Mesenchymal stem cell (in vitro differentiated cells and primary cell): ENCODE data around the gene MOV10L1.

ENCODE experiments used
- DNase-seq: peaks from one replicate; pipeline ENCODE4 v3.0.0-alpha.2; 2013
- H2AFZ ChIP-seq: one replicate; pipeline ENCODE4 v1.6.1; 2013; ENCODE audit warnings: low read depth, mild to moderate bottlenecking, control low read depth, inconsistent platforms, low read length, moderate library complexity
- H2AK5ac ChIP-seq: 2 replicates; pipeline ENCODE4 v1.6.1; 2013; ENCODE audit warnings: low read length, moderate library complexity, mild to moderate bottlenecking, inconsistent platforms; ENCODE audit not compliant: severe bottlenecking
- H2BK120ac ChIP-seq: one replicate; pipeline ENCODE4 v1.6.1; 2013; ENCODE audit warnings: low read depth, mild to moderate bottlenecking, inconsistent platforms, low read length, moderate library complexity
- H2BK12ac ChIP-seq, 2 experiments: one replicate each; pipeline ENCODE4 v1.6.1; 2013; ENCODE audit warnings: inconsistent platforms in 2 of 2, low read length in 2 of 2, mild to moderate bottlenecking in 2 of 2, moderate library complexity in 2 of 2, control low read depth in 1 of 2
- H2BK15ac ChIP-seq: one replicate; pipeline ENCODE4 v1.6.1; 2013; ENCODE audit warnings: mild to moderate bottlenecking, low read depth, inconsistent platforms; ENCODE audit not compliant: poor library complexity, severe bottlenecking
- H2BK5ac ChIP-seq: 2 replicates; pipeline ENCODE4 v1.6.1; 2013; ENCODE audit warnings: low read depth, mild to moderate bottlenecking, low read length, control low read depth, inconsistent platforms; ENCODE audit not compliant: poor library complexity, severe bottlenecking
- H3K14ac ChIP-seq, 2 experiments: one replicate each; pipeline ENCODE4 v1.6.1; 2013; ENCODE audit warnings: inconsistent platforms in 2 of 2, low read length in 2 of 2, control low read depth in 1 of 2, mild to moderate bottlenecking in 1 of 2, moderate library complexity in 1 of 2
- H3K18ac ChIP-seq, 2 experiments: one replicate each; pipeline ENCODE4 v1.6.1; 2013; ENCODE audit warnings: inconsistent platforms in 2 of 2, low read length in 2 of 2, control low read depth in 1 of 2, low read depth in 1 of 2, mild to moderate bottlenecking in 1 of 2
- H3K23ac ChIP-seq, 2 experiments: one replicate each; pipeline ENCODE4 v1.6.1; 2013; ENCODE audit warnings: inconsistent platforms in 2 of 2, low read length in 2 of 2, mild to moderate bottlenecking in 2 of 2, moderate library complexity in 2 of 2, control low read depth in 1 of 2
- H3K27ac ChIP-seq: 2 replicates; pipeline ENCODE4 v1.5.1; 2013; ENCODE audit warnings: mild to moderate bottlenecking, moderate library complexity, low read length, control low read depth, inconsistent platforms; ENCODE audit not compliant: poor library complexity, severe bottlenecking
- H3K27me3 ChIP-seq, 2 experiments: 2 replicates each; pipeline versions ENCODE4 v1.6.1 to v1.7.0; 2013; ENCODE audit warnings: low read length in 2 of 2, mild to moderate bottlenecking in 2 of 2, moderate library complexity in 2 of 2, control low read depth in 1 of 2, inconsistent platforms in 1 of 2; ENCODE audit not compliant: control insufficient read depth in 1 of 2, insufficient read depth in 1 of 2
- H3K36me3 ChIP-seq, 2 experiments: 2 replicates each; pipeline versions ENCODE4 v1.6.1 to v1.7.0; 2013; ENCODE audit warnings: low read length in 2 of 2, control low read depth in 1 of 2, inconsistent platforms in 1 of 2, low read depth in 1 of 2, mild to moderate bottlenecking in 1 of 2; ENCODE audit not compliant: insufficient read depth in 2 of 2, control insufficient read depth in 1 of 2
- H3K4ac ChIP-seq, 2 experiments: one replicate each; pipeline ENCODE4 v1.6.1; 2013; ENCODE audit warnings: inconsistent platforms in 2 of 2, low read length in 2 of 2, mild to moderate bottlenecking in 2 of 2, moderate library complexity in 2 of 2, control low read depth in 1 of 2, low read depth in 1 of 2
- H3K4me1 ChIP-seq: 2 replicates; pipeline ENCODE4 v1.6.1; 2013; ENCODE audit warnings: low read depth, low read length, control low read depth; ENCODE audit not compliant: control insufficient read depth, insufficient read depth
- H3K4me2 ChIP-seq: 2 replicates; pipeline ENCODE4 v1.6.1; 2013; ENCODE audit warnings: low read length, mild to moderate bottlenecking, inconsistent platforms; ENCODE audit not compliant: poor library complexity, severe bottlenecking
- H3K4me3 ChIP-seq, 2 experiments: 2 replicates each; pipeline versions ENCODE4 v1.5.1 to v1.7.0; 2013; ENCODE audit warnings: low read length in 2 of 2, mild to moderate bottlenecking in 2 of 2, control low read depth in 1 of 2, low read depth in 1 of 2; ENCODE audit not compliant: insufficient read depth in 1 of 2
- H3K79me1 ChIP-seq: replicated peaks from 2 replicates; pipeline ENCODE4 v1.6.1; 2013; ENCODE audit warnings: mild to moderate bottlenecking, control low read depth, low read length, inconsistent platforms; ENCODE audit not compliant: poor library complexity, severe bottlenecking
- H3K9ac ChIP-seq: 2 replicates; pipeline ENCODE4 v1.7.0; 2013; ENCODE audit warnings: mild to moderate bottlenecking, low read length, moderate library complexity
- H3K9me3 ChIP-seq: 2 replicates; pipeline ENCODE4 v1.7.0; 2013; ENCODE audit warnings: mild to moderate bottlenecking, low read length; ENCODE audit not compliant: control insufficient read depth
- H4K8ac ChIP-seq: one replicate; pipeline ENCODE4 v1.6.1; 2013; ENCODE audit warnings: inconsistent platforms, mild to moderate bottlenecking, low read length, moderate library complexity
- H4K91ac ChIP-seq: one replicate; pipeline ENCODE4 v1.6.1; 2013; ENCODE audit warnings: mild to moderate bottlenecking, low read length, inconsistent platforms
- WGBS: methylation state at CpG from one replicate; pipeline ENCODE4 v1.1.7; 2013; ENCODE audit warnings: mixed read lengths; 5-methylcytosine and 5-hydroxymethylcytosine counted together

The MOV10L1 gene

GRCh38 chr22:50117168-50117762 is 27.5 kb downstream of the MOV10L1 start:
- H3K23ac ChIP-seq, result no peak overlapping the region
- H3K9ac ChIP-seq, result no peak overlapping the region
- WGBS, result 96% methylated on average over 18 of the region's 19 CpGs

GRCh38 chr22:50118129-50118528 is 28.3 kb downstream of the MOV10L1 start:
- Histone ChIP-seq H3K4me3 (no peak overlapping the region), H2AFZ (no peak overlapping the region), H2BK120ac (no peak overlapping the region), H3K18ac (peak overlapping the region in 1 of 2 experiments; percentile 56), H3K9ac (peak overlapping the region; percentile 16), H3K79me1 (no peaks in the 10 kb centered on the region), H3K4me2 (no peak overlapping the region), H2BK5ac (no peak overlapping the region), H3K4ac (peak overlapping the region in 1 of 2 experiments; percentile 70), H3K9me3 (peaks cover 10% of the 10 kb centered on the region), H3K27me3 (peaks cover 12% of the 10 kb centered on the region in 2 experiments), H3K4me1 (peaks cover 13% of the 10 kb centered on the region), H2AK5ac (no peak overlapping the region), H3K14ac (no peak overlapping the region), H2BK15ac (no peak overlapping the region), H3K27ac (no peak overlapping the region), H4K8ac (no peak overlapping the region), H2BK12ac (peak overlapping the region in 1 of 2 experiments; percentile 32), H3K23ac (no peak overlapping the region), H3K36me3 (peaks cover 0 to 3% of the 10 kb centered on the region in 2 experiments), H4K91ac (no peak overlapping the region)
- WGBS, result 72% methylated on average over 3 of the region's 3 CpGs
- no peak for DNase-seq

More at GRCh38 chr22:50117168-50117762, 27.5 kb downstream of the MOV10L1 start:
- no peak overlapping the region for H2BK5ac ChIP-seq
- H2AK5ac ChIP-seq, result no peak overlapping the region
- no peak overlapping the region for H3K4me3 ChIP-seq
- no peaks in the 10 kb centered on the region for H3K79me1 ChIP-seq
- peak overlapping the region; percentile 57 for H4K8ac ChIP-seq
- H3K18ac ChIP-seq, result no peak overlapping the region
- peaks cover 3% of the 10 kb centered on the region for H3K9me3 ChIP-seq
- peaks cover 18% of the 10 kb centered on the region for H3K4me1 ChIP-seq
- peak overlapping the region in 1 of 2 experiments; percentile 62 for H3K4ac ChIP-seq
- H2BK12ac ChIP-seq, result peak overlapping the region; percentile 14 to 65
- H2AFZ ChIP-seq, result no peak overlapping the region
- peaks cover 0 to 3% of the 10 kb centered on the region in 2 experiments for H3K36me3 ChIP-seq
- peak overlapping the region in 1 of 2 experiments; percentile 78 for H3K14ac ChIP-seq
- H3K4me2 ChIP-seq, result no peak overlapping the region
- H3K27me3 ChIP-seq, result peaks cover 12 to 15% of the 10 kb centered on the region in 2 experiments
- DNase-seq, result no peak
- H2BK15ac ChIP-seq, result no peak overlapping the region
- H3K27ac ChIP-seq, result no peak overlapping the region
- no peak overlapping the region for H2BK120ac ChIP-seq
- H4K91ac ChIP-seq, result peak overlapping the region; percentile 74

GRCh38 chr22:50118557-50119168 is 28.9 kb downstream of the MOV10L1 start:
- Histone ChIP-seq H3K4me2 (no peak overlapping the region), H3K79me1 (no peaks in the 10 kb centered on the region), H4K8ac (peak overlapping the region; percentile 60), H3K4me1 (peaks cover 13% of the 10 kb centered on the region), H3K27me3 (peaks cover 12% of the 10 kb centered on the region in 2 experiments), H2BK12ac (peak overlapping the region in 1 of 2 experiments; percentile 32), H3K18ac (peak overlapping the region in 1 of 2 experiments; percentile 56), H2AFZ (no peak overlapping the region), H3K36me3 (peaks cover 0 to 3% of the 10 kb centered on the region in 2 experiments), H3K9ac (peak overlapping the region; percentile 16), H2BK5ac (no peak overlapping the region), H3K4ac (peak overlapping the region; percentile 1 to 70), H3K4me3 (no peak overlapping the region), H2AK5ac (no peak overlapping the region), H3K14ac (no peak overlapping the region), H3K23ac (no peak overlapping the region), H2BK120ac (no peak overlapping the region), H3K9me3 (peaks cover 15% of the 10 kb centered on the region), H4K91ac (no peak overlapping the region), H2BK15ac (no peak overlapping the region), H3K27ac (no peak overlapping the region)
- peak; percentile 99 for DNase-seq
- WGBS, result 12% methylated on average over 10 of the region's 10 CpGs

- peaks cover 20% of the 10 kb centered on the region for H3K9me3 ChIP-seq
- peak overlapping the region in 1 of 2 experiments; percentile 30 for H3K23ac ChIP-seq
- H3K27me3 ChIP-seq, result peaks cover 12 to 14% of the 10 kb centered on the region in 2 experiments
- peak overlapping the region; percentile 6 for H2BK15ac ChIP-seq
- no peak overlapping the region for H3K14ac ChIP-seq
- no peak overlapping the region for H2BK120ac ChIP-seq
- H2AK5ac ChIP-seq, result no peak overlapping the region
- H2BK5ac ChIP-seq, result no peak overlapping the region
- H3K4me3 ChIP-seq, result no peak overlapping the region
- H3K79me1 ChIP-seq, result no peaks in the 10 kb centered on the region
- no peak for DNase-seq
- H2AFZ ChIP-seq, result no peak overlapping the region
- peak overlapping the region; percentile 63 to 80 for H3K18ac ChIP-seq
- no peak overlapping the region for H3K9ac ChIP-seq
- peaks cover 0 to 3% of the 10 kb centered on the region in 2 experiments for H3K36me3 ChIP-seq
- H3K27ac ChIP-seq, result no peak overlapping the region
- H4K91ac ChIP-seq, result peak overlapping the region; percentile 81
- peaks cover 12% of the 10 kb centered on the region for H3K4me1 ChIP-seq
- peak overlapping the region; percentile 60 for H4K8ac ChIP-seq
- WGBS, result 88% methylated on average over 14 of the region's 14 CpGs
- H3K4ac ChIP-seq, result peak overlapping the region; percentile 25 to 29
- H2BK12ac ChIP-seq, result peak overlapping the region; percentile 87 to 91
- no peak overlapping the region for H3K4me2 ChIP-seq
Observed at GRCh38 chr22:50119169-50119767, 29.5 kb downstream of the MOV10L1 start.
